GM20000 (cell line): ENCODE measurements around the gene SLC25A38.
A peak's percentile ranks its signal among the peaks of the same experiment; 100 is the strongest.
"Not testable (repeated sequence)": the region's sequence is repeated elsewhere in the genome, so short reads cannot be mapped to it uniquely, and the experiment has no call there.

Experiments used
- DNase-seq: peaks from one replicate; pipeline ENCODE4 v3.0.0; 2012; ENCODE audit warnings: low spot score
- TF ChIP-seq, protein P1 (sequence below): IDR thresholded peaks from 2 replicates; pipeline ENCODE4 v1.5.1; 2012; ENCODE audit warnings: mild to moderate bottlenecking, control low read depth; ENCODE audit errors: extremely low read depth, missing control alignments

Gene SLC25A38

DNA sequence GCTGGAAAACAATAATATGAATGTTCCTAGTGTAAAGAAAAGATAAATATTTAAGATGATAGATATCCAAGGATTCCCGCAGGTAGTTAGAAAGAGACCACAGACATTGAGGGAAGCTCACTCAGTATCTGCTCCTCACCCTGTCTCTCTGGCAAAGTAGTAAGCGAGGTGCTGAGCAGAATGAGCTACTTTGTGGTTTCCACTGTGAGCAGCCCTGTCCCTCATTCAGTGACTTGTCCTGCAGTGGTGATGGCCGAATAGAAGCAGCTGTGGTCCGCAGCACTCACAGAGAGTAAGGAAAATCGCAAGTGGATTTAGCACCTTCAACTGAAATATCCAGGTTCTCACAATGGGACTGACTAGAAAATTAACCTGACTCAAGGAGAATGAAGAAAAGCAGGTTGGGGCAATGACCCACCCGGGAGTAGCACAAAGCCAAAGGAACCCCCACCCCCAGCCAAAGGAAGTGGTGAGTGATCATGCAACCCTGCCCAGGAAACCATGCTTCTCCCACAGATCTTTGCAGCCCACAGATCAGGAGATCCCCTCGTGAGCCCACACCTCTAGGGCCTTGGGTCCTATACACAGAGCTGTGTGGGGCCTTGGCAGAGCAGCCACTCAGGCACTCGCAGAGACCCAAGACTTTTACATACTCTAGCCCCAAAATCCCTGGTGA lies 21.8 kb upstream of the SLC25A38 start:
- no peak for DNase-seq
- TF ChIP-seq, protein P1, sequence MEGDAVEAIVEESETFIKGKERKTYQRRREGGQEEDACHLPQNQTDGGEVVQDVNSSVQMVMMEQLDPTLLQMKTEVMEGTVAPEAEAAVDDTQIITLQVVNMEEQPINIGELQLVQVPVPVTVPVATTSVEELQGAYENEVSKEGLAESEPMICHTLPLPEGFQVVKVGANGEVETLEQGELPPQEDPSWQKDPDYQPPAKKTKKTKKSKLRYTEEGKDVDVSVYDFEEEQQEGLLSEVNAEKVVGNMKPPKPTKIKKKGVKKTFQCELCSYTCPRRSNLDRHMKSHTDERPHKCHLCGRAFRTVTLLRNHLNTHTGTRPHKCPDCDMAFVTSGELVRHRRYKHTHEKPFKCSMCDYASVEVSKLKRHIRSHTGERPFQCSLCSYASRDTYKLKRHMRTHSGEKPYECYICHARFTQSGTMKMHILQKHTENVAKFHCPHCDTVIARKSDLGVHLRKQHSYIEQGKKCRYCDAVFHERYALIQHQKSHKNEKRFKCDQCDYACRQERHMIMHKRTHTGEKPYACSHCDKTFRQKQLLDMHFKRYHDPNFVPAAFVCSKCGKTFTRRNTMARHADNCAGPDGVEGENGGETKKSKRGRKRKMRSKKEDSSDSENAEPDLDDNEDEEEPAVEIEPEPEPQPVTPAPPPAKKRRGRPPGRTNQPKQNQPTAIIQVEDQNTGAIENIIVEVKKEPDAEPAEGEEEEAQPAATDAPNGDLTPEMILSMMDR: no peak

DNA sequence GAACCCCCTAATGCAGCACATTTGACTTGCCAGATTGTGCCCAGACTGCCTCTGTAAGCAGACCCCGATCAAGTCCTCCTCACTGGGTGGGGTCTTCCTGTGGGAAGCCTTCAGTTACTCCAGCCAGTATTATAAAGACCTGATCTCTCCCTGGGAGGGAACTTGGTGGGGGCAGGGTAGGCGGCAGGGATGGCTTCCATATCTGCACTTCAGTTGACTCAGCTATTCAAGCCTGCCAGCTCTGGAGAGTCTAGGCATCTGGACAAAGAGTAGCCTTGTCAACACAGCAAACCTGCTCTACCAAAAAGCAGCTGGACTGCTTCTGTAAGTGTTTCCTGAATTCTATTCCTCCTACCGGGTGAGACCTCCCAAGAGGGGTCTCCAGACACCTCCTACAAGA lies 21.0 kb upstream of the SLC25A38 start:
- TF ChIP-seq, protein P1: no peak
- no peak for DNase-seq

DNA sequence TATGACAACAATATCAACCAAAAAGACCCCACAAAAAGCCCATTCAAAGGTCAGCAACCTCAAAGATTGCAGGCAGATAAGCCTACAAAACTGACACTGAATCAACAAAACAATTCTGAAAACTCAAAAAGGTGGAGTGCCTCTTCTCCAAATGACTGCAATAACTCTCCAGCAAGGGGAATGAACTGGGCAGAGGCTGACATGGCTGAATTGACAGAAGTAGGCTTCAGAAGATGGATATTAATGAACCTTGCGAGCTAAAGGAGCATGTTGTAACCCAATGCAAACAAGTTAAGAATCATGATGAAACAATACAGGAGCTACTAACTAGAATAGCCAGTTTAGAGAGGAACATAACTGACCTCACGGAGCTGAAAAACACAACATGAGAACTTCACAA lies 20.4 kb upstream of the SLC25A38 start:
- TF ChIP-seq, protein P1: no peak
- no peak for DNase-seq

DNA sequence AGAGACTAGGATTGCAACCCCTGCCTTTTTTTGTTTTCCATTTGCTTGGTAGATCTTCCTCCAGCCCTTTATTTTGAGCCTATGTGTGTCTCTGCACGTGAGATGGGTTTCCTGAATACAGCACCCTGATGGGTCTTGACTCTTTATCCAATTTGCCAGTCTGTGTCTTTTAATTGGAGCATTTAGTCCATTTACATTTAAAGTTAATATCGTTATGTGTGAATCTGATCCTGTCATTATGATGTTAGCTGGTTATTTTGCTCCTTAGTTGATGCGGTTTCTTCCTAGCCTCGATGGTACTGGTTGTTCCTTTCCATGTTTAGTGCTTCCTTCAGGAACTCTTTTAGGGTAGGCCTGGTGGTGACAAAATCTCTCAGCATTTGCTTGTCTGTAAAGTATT lies 12.7 kb upstream of the SLC25A38 start:
- not testable (repeated sequence) for DNase-seq

DNA sequence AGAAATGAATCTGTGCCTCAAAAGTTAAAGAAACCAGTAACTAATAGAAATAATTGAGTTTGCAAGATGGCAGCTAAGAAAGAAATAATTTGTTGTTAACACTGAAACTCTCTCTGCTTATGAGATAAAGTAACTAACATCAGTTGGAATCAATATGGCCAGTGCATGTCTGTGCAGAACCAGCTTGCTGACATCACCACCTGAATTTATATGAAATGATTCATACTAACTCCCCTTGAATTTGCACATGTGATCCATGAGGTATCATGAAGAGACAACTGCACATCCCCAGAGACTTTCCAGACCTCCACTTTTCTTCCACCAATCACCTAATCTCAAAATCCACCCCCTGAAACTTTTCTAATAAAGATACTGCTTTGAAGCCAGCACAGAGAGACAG lies 10.3 kb upstream of the SLC25A38 start:
- DNase-seq: no peak
- TF ChIP-seq, protein P1: no peak

DNA sequence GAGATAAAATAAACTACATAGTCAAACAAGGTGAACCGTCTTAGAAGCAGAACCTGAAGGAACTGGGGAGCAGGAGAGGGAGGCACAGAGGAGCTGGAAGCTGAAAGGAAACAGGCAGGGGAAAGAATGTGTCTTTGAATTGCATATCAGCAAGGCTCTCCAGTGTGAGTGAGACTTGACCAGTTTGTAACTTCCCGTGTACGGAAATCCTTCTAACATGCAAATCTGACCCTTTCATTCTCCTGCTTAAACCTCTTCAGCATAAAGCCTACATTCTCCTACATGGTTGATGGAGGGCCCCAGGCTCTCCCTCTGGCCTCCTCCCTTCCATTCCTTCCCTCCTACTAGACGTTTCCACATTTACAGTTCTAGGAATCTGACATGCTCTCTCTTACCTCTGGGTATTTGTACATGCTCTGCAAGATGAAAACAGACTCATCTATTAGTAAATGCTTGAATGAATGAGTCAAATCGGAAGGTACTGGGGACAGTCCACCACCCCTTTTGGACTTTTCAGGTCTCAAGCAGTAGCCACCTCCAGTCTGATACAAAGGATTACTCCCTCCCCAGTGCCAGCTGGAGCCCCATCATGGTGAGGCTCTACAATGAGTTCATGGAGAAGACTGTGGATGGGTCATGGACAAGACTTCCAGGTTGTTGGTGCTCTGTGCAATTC lies 6.1 kb upstream of the SLC25A38 start:
- TF ChIP-seq, protein P1: no peak

DNA sequence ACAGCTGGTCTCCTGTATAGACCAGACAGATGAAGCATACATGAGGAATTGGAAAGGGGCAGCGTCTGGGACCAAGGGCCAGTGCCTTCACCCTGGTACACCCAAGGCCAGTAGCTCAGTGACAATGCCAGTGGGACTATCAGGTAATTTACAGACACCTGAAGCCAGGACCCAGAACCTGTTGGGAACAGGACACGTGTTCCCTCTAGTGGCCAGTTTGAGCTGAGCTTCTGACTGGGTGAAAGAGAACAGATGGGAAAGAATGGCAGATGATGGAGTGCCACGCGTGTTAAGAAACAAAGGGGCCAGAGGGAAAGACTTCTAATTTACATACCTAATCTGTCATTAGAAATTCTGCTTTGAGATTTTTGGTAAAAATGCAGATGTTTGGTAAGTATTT lies 5.1 kb upstream of the SLC25A38 start:
- DNase-seq: peak; percentile 66
- TF ChIP-seq, protein P1: peak; percentile 74

More for the DNA sequence above, 6.1 kb upstream of the SLC25A38 start:
- DNase-seq: peak; percentile 25
